NAMALWA (cell line): ENCODE measurements around the gene TMBIM6.
A peak's percentile ranks its signal among the peaks of the same experiment; 100 is the strongest.
"Not testable (repeated sequence)": the region's sequence is repeated elsewhere in the genome, so short reads cannot be mapped to it uniquely, and the experiment has no call there.

Experiments used
- DNase-seq: peaks from one replicate; pipeline ENCODE4 v3.0.0-alpha.2; 2015; ENCODE audit warnings: low spot score

Gene TMBIM6

DNA sequence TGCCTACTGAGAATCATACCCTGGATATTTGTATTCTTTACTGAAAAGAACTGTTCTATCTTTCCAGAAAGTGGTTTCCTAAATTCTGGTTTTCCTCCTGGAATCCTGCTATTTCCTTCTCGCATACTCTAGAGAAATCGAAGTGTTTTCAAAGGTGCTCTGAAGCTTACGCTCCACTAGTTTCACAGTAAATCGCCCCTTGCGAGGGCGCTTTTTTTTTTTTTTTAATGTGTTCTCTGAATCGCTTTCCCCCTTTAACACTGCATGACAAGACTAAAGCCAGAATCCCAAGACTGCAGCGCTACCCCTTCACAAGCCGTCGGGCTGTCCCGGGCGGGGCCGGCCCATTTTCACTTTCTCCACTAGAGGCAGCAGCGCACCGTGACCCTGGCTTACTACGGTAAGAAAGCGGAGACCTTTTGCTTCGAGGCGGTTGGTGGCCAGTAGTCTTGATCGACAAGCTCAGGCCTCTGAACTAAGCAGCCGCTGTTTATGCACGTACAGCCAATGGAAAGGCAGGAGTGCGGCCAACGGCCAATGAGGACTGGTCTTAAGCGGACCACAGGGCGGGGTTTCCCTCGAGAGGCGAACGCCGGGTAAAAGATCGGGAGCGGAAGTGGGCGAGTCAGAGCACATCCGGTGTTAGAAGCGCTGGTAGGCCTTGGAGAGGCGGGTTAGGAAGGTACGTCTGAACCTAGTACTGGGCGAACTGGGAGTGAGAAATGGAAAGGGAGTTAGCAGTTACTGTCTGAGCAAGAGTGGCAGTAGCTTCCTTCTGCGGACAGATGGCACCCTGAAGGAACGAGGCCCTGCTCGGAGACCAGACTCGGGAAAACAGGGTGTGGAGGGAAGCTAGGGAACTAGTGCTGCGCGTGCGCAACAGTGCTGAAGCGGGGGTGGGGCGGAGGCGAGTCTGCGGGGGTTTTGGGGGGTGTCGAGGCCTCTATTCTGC is at the start of gene TMBIM6:
Gene TMBIM6 (plus strand): TSS at position 628 of the 952 bp plus-strand sequence. CDS start 10,937 bp downstream, outside the sequence.
- peak; percentile 100 for DNase-seq

DNA sequence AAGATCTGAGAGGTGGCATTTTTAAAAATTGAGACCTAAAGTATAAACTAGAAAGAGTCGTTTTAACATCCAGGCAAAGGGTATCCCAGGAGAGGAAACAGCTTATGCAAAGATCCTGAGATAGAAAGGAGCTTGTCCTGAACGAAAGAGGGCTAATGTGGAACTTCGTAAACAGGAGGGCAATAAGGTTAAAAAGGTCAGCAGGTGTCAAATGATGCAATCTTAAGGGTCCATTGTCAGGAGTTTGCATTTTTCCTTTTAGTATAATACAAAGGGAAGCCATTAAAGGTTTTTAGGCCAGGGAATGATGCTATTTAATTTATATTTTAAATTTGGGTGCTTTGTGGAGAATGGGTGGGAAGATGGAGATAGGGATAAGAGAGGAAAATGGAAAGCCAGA is 48.5 kb upstream of the TMBIM6 start:
- no peak for DNase-seq

- no peak for DNase-seq
Measured at GRCh38 chr12:49693931-49694444, 47.4 kb upstream of the TMBIM6 start.

- DNase-seq = no peak
Measured at GRCh38 chr12:49696723-49697122, 44.6 kb upstream of the TMBIM6 start.

DNA sequence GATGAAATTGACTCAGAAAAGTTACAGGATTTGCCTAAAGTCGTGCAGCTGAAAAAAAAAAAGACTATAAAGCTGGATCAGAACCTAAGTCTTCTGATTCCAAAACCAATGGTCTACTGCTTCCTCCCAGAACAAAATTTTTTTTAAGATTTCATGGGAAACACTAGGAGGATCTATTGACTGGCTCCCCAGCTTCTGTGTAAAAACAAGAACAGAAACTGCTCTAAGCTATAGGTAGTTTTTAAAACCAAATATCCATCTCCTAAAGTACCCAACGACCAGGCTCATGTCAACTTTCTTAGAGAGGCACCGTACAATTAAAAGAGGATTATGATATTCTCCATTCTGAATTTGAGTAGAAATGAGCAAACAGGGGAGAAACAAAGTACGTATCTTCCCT is 43.5 kb upstream of the TMBIM6 start:
- DNase-seq = no peak

DNA sequence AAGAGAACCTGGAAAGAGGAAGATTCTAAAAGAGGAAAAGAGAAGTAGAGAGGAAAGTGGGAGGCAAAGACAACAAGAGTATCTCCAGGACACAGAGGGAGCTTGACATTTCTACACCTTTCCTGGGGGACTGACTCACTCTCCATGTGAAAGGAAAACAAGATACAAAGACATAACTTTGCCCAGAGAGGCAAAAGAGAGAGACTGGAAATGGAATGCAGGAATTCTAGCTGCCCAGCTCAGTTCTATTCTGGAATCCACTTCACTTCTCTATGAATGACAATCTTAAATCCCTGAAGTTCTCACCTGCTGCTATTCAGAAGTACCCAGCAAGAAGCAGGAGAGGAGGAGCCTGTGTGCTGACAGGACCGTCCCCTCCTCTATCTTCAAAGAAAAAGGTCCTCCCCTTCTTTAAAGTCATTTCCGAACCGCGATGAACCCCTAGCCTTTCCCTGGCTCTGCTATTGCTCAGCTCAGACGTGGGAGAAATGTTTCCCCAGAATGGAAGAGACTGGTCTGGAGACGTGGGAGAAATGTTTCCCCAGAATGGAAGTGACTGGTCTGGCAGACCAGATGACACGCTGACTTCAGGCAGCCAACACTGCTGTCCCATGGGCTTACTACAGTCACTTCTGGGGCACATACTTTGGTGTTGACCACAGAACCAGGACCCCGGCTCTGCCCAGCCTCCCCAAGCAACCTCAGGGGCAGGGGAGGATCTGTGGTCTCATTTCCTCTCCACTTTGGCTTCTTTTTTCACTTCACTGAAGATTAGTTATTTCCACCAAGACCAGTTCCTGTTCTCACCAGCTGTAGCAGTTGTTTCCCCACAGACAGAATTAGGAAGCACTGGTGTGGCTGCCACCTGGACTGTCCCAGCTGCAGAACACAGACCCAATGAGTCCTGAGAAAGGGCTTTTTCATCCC is 42.5 kb upstream of the TMBIM6 start:
- DNase-seq = peak; percentile 90

DNA sequence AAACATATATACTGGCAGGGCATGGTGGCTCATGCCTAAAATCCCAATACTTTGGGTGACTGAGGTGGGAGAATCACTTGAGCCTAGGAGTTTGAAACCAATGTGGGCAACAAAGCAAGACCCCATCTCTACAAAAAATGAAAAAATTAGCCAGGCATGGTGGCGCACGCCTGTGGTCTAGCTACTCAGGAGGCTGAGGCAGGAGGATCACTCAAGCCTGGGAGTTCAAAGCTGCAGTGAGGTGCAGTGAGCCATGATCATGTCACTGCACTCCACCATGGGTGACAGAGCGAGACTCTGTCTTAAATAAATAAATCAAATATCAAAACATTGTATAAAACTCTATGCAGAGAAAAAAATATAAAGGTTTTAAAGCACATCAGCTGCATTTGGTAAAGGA is 39.3 kb upstream of the TMBIM6 start:
- DNase-seq = peak; percentile 39

GRCh38 chr12:49702676-49703215 is 38.6 kb upstream of the TMBIM6 start:
- DNase-seq = no peak

DNA sequence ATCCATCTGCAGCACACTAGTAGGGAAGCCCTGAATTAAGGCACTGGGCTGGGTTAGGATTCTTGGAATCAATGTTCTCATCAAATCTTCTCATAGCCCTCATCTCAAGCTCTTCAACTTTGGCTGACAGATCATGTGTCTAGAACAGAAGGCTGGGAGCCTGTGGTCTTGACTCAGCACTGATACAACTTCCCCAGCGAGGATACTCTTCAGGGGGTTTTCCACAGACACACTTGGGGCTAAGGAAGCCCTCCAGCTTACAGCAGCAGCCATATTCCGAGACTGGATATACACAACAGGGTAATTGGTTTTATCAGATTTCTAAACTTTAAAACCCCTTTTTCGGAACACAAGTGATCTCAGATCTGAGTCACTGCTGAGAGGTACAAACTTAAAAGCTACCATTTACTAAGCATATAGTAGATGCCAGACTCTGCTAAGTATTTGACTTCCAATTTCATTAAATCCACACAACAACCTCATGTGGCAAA is 37.7 kb upstream of the TMBIM6 start:
- peak; percentile 30 for DNase-seq

- DNase-seq = no peak
Measured at GRCh38 chr12:49705479-49706134, 35.8 kb upstream of the TMBIM6 start.

- peak; percentile 32 for DNase-seq
Measured at GRCh38 chr12:49706351-49707127, 34.8 kb upstream of the TMBIM6 start.

GRCh38 chr12:49707128-49707811 is 34.1 kb upstream of the TMBIM6 start, which contains the start of gene FMNL3:
Gene FMNL3, minus strand, starts transcription at chr12:49707405. Its CDS starts 225 bp downstream, at chr12:49707180.
- DNase-seq = peak; percentile 95

GRCh38 chr12:49707812-49708147 is 33.6 kb upstream of the TMBIM6 start:
- DNase-seq = no peak

DNA sequence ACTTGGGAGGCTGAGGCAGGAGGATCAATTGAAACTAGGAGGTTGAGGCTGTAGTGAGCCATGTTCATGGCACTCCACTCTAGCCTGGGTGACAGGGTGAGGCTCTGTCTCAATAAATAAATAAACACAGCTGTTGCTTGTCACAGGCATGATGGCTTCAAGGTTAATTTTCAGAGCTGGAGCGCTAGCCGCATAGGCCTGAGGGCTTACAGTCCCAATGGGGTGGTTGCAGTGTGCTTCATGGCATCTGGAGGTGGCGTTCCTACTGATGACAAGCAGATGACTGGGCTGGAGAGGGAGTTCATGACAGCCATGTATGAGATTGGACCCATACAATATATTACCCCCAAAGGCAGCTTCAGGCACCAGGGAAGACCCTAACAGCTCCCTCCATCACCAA is 32.5 kb upstream of the TMBIM6 start:
- DNase-seq = no peak

- not testable (repeated sequence) for DNase-seq
Measured at GRCh38 chr12:49713952-49714351, 27.4 kb upstream of the TMBIM6 start.

DNA sequence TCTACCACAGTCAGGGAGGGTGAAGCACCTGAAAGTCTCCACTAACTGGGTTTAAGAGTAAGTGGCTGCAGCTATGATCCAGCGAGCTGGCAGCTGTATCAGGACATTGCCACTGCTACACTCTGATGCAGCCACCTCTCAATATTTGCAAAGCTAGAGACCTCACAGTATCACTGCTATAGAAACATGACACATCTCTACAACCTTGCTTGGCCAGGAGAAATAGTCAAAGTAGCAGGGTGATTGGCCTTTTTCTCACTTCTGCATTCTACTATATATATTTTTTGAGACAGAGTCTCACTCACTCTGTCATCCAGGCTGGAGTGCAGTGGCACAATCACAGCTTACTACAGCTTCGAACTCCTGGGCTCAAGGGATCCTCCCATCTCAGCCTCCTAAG is 24.8 kb upstream of the TMBIM6 start:
- DNase-seq = peak; percentile 35

DNA sequence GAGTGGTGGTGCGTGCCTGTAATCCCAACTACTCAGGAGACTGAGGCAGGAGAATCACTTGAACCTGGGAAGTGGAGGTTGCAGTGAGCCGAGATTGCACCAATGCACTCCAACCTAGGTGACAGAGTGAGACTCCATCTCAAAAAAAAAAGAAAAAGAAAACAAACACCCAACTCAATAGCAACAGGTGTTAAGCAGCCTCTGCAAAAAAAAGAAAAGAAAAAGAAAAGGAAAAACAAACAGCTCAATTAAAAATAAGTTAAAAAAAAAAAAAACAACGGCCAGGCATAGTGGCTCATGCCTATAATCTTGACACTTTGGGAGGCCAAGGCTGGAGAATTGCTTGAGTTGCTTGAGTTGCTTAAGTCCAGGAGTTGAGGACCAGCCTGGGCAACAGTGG is 23.6 kb upstream of the TMBIM6 start:
- not testable (repeated sequence) for DNase-seq

DNA sequence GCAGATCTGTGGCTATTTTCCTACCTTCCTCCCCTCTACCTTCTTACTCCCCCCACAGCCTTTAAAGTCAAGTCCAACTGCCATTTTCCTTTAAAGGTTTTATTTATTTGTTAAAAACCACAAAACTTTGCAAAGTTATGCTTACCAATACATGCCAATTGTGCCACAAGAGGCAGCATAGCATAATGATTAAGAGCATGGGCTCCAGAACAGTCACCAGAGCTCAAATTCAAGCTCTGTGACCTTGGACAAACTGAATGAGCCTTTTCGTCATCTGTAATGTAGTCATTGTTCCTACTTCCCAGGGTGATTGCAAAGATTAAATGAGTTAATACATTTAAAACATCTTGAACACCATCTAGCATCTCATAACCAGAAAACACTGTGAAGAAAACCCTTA is 21.1 kb upstream of the TMBIM6 start:
- peak; percentile 51 for DNase-seq

- not testable (repeated sequence) for DNase-seq
Measured at GRCh38 chr12:49721355-49721754, 20.0 kb upstream of the TMBIM6 start.

DNA sequence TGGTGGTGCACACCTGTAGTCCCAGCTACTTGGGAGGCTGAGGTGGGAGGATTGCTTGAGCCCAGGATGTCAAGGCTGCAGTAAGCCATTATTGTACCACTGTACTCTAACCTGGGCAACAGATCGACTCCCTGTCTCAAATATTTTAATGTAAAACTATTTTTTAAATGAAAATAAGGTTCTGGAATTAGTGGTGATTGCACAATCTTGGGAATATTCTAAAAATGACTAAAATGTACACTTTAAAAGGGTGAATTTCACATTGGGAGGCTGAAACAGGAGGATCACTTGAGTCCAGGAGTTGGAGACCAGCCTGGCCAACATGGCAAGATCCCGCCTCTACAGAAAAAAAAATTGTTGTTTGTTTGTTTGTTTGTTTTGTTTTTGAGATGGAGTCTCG is 12.9 kb upstream of the TMBIM6 start:
- DNase-seq = no peak
